ENCODE data around the gene MRPL54. TPM values are rescaled to one million over a fixed set of nuclear protein-coding genes. Genes with fewer than 3 reads are reported as not detected.

The MRPL54 gene
- total and polyA plus RNA-seq, 2 experiments from 2014 or later, result 42.2 to 86.8 TPM

- Histone ChIP-seq H3K4me2 (no peak overlapping the region), H3K36me3 (replicated peaks; ENCODE audit: insufficient read depth, low read depth) (no peaks in the 10 kb centered on the region), H2AFZ (no peak overlapping the region), H3K9me3 (ENCODE audit: low read depth) (no peaks in the 10 kb centered on the region), H3K4me1 (ENCODE audit: insufficient read depth) (no peaks in the 10 kb centered on the region), H3K4me3 (no peak overlapping the region), H3K9me2 (replicated peaks; ENCODE audit: insufficient read depth) (no peaks in the 10 kb centered on the region), H4K20me1 (ENCODE audit: insufficient read depth, poor library complexity, severe bottlenecking) (no peaks in the 10 kb centered on the region), H3K27me3 (no peaks in the 10 kb centered on the region), H3K27ac (no peak overlapping the region), H3K79me2 (peaks cover 3% of the 10 kb centered on the region)
- WGBS (ENCODE audit: low lambda C conversion rate, missing lambda C conversion rate), result 93% methylated on average over 1 of the region's 1 CpG
- DNase-seq (ENCODE audit: low spot score), result no peak
- TF ChIP-seq EZH2phosphoT487 (IDR thresholded peaks at IDR 0.05; ENCODE audit: low read depth, severe bottlenecking, unreplicated experiment) (no peak), CTCF (IDR thresholded peaks at IDR 0.05; ENCODE audit: poor library complexity) (no peak), EZH2 (IDR thresholded peaks at IDR 0.05; ENCODE audit: borderline replicate concordance) (no peak)
These were observed 30.4 kb upstream of the MRPL54 start for GRCh38 chr19:3732108-3732507.

DNA sequence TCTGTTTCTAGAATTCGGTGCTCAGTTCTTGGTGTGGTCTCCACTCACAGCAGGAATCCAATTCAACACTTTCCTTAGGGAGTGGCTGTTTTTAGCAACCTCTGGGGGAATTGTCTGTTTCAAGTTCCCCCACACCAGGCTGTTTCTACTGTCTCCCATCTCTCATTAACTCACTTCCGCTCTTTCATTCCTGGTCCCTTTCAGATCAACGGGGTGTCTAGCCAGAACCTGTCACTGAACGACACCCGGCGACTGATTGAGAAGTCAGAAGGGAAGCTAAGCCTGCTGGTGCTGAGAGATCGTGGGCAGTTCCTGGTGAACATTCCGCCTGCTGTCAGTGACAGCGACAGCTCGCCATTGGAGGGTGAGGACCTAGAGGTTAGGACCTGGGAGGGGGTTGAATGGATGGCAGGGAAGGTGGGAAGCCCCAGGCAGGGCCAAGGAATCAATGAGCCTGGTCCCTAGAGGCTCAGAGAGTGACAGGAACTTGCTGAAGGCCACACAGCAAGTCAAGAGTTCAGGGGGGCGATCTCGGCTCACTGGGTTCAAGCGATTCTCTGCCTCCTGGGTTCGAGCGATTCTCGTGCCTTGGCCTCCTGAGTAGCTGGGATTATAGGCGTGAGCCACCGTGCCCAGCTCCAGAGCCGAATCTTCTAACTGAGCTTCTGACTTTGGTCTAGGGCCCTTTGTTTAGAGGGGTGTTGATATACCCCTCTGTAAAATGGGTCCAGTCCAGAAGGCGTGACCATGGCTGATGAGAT, 28.8 kb upstream of the MRPL54 start:
- WGBS (ENCODE audit: low lambda C conversion rate, missing lambda C conversion rate), result 91% methylated on average over 20 of the region's 20 CpGs
- Histone ChIP-seq H3K79me2 (no peaks in the 10 kb centered on the region), H3K4me2 (no peak overlapping the region), H3K4me1 (ENCODE audit: insufficient read depth) (no peaks in the 10 kb centered on the region), H2AFZ (no peak overlapping the region), H3K27ac (no peak overlapping the region), H3K9me2 (replicated peaks; ENCODE audit: insufficient read depth) (no peaks in the 10 kb centered on the region), H3K27me3 (no peaks in the 10 kb centered on the region), H3K4me3 (no peak overlapping the region), H4K20me1 (ENCODE audit: insufficient read depth, poor library complexity, severe bottlenecking) (no peaks in the 10 kb centered on the region), H3K36me3 (replicated peaks; ENCODE audit: insufficient read depth, low read depth) (no peaks in the 10 kb centered on the region), H3K9me3 (ENCODE audit: low read depth) (no peaks in the 10 kb centered on the region)
- no peak for TF ChIP-seq EZH2 (IDR thresholded peaks at IDR 0.05; ENCODE audit: borderline replicate concordance)
- TF ChIP-seq EZH2phosphoT487 (IDR thresholded peaks at IDR 0.05; ENCODE audit: low read depth, severe bottlenecking, unreplicated experiment), result no peak
- no peak for TF ChIP-seq CTCF (IDR thresholded peaks at IDR 0.05; ENCODE audit: poor library complexity)
- no peak for DNase-seq (ENCODE audit: low spot score)

- Histone ChIP-seq H3K27ac (no peak overlapping the region), H4K20me1 (ENCODE audit: insufficient read depth, poor library complexity, severe bottlenecking) (no peaks in the 10 kb centered on the region), H3K4me1 (ENCODE audit: insufficient read depth) (no peaks in the 10 kb centered on the region), H3K79me2 (no peaks in the 10 kb centered on the region), H3K4me3 (no peak overlapping the region), H3K9me2 (replicated peaks; ENCODE audit: insufficient read depth) (no peaks in the 10 kb centered on the region), H3K4me2 (no peak overlapping the region), H3K9me3 (ENCODE audit: low read depth) (no peaks in the 10 kb centered on the region), H2AFZ (no peak overlapping the region), H3K27me3 (no peaks in the 10 kb centered on the region), H3K36me3 (replicated peaks; ENCODE audit: insufficient read depth, low read depth) (no peaks in the 10 kb centered on the region)
- DNase-seq (ENCODE audit: low spot score), result no peak
- TF ChIP-seq EZH2 (IDR thresholded peaks at IDR 0.05; ENCODE audit: borderline replicate concordance) (no peak), CTCF (IDR thresholded peaks at IDR 0.05; ENCODE audit: poor library complexity) (no peak), EZH2phosphoT487 (IDR thresholded peaks at IDR 0.05; ENCODE audit: low read depth, severe bottlenecking, unreplicated experiment) (no peak)
- 96% methylated on average over 14 of the region's 14 CpGs for WGBS (ENCODE audit: low lambda C conversion rate, missing lambda C conversion rate)
These were observed 28.2 kb upstream of the MRPL54 start for GRCh38 chr19:3734310-3734600.

Measured in hepatocyte (in vitro differentiated cells).